ENCODE measurements around the gene UTS2B.

DNA sequence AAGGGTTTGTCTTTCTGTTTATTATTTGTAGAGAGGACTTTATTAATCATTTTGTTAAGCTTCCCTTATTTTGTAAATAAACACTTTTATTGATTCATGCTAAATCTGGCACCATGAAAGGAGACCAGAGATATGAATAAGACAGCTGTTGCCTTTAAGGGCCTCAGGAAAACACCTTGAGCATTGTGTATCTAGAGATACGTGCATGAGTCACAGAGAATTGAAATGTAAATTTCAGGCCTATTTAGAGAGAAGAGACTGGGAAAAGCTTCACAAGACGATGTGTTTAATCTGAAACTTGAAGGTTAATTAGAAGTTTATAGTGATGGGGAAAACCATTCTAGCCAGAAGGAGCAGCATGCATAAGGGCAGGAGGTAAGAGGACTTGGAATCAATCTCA, 28.6 kb upstream of the UTS2B start:
- TF ChIP-seq, protein P1, sequence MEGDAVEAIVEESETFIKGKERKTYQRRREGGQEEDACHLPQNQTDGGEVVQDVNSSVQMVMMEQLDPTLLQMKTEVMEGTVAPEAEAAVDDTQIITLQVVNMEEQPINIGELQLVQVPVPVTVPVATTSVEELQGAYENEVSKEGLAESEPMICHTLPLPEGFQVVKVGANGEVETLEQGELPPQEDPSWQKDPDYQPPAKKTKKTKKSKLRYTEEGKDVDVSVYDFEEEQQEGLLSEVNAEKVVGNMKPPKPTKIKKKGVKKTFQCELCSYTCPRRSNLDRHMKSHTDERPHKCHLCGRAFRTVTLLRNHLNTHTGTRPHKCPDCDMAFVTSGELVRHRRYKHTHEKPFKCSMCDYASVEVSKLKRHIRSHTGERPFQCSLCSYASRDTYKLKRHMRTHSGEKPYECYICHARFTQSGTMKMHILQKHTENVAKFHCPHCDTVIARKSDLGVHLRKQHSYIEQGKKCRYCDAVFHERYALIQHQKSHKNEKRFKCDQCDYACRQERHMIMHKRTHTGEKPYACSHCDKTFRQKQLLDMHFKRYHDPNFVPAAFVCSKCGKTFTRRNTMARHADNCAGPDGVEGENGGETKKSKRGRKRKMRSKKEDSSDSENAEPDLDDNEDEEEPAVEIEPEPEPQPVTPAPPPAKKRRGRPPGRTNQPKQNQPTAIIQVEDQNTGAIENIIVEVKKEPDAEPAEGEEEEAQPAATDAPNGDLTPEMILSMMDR (IDR thresholded peaks at IDR 0.05) = no peak
- TF ChIP-seq POLR2A (IDR thresholded peaks at IDR 0.05) = no peak
